Measurements from ENCODE around the gene SVEP1.

DNA sequence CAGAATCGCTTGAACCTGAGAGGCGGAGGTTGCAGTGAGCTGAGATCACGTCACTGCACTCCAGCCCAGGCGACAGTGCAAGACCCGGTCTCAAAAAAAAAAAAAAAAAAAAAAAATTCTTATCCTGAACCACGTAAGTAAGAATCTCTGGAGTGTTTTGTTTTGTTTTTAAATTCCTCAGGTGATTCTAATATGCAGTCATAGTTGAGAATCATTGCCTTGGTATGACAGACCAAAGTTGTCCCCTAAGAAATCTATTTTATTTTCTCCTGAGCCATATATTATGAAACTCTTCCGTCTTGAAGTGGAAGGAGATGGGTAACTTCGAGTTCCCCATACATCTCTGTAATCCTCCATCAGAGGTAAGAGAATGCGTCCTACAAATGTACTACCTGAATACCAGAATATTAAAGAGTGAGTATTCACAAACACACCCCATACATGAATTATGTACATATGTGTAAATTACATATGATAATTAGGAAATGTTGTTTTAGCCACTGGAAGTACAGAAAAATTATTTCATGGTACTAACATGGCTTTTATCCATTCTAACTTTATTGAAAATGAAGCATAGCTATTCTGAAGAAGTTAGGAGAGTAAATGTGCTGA is 26.7 kb upstream of the SVEP1 start:
- TF ChIP-seq TAF1 (IDR thresholded peaks at IDR 0.05; ENCODE audit: borderline replicate concordance, low read depth, low read length) (no peak), MEF2A (IDR thresholded peaks at IDR 0.05; ENCODE audit: borderline replicate concordance, low read depth) (no peak), GABPA (IDR thresholded peaks at IDR 0.05; ENCODE audit: low read depth) (no peak)
- TF ChIP-seq, protein P1, sequence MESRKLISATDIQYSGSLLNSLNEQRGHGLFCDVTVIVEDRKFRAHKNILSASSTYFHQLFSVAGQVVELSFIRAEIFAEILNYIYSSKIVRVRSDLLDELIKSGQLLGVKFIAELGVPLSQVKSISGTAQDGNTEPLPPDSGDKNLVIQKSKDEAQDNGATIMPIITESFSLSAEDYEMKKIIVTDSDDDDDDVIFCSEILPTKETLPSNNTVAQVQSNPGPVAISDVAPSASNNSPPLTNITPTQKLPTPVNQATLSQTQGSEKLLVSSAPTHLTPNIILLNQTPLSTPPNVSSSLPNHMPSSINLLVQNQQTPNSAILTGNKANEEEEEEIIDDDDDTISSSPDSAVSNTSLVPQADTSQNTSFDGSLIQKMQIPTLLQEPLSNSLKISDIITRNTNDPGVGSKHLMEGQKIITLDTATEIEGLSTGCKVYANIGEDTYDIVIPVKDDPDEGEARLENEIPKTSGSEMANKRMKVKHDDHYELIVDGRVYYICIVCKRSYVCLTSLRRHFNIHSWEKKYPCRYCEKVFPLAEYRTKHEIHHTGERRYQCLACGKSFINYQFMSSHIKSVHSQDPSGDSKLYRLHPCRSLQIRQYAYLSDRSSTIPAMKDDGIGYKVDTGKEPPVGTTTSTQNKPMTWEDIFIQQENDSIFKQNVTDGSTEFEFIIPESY (IDR thresholded peaks at IDR 0.05; ENCODE audit: borderline replicate concordance, low read depth) = no peak
- TF ChIP-seq, protein P2, sequence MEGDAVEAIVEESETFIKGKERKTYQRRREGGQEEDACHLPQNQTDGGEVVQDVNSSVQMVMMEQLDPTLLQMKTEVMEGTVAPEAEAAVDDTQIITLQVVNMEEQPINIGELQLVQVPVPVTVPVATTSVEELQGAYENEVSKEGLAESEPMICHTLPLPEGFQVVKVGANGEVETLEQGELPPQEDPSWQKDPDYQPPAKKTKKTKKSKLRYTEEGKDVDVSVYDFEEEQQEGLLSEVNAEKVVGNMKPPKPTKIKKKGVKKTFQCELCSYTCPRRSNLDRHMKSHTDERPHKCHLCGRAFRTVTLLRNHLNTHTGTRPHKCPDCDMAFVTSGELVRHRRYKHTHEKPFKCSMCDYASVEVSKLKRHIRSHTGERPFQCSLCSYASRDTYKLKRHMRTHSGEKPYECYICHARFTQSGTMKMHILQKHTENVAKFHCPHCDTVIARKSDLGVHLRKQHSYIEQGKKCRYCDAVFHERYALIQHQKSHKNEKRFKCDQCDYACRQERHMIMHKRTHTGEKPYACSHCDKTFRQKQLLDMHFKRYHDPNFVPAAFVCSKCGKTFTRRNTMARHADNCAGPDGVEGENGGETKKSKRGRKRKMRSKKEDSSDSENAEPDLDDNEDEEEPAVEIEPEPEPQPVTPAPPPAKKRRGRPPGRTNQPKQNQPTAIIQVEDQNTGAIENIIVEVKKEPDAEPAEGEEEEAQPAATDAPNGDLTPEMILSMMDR (IDR thresholded peaks at IDR 0.05) = no peak
- TF ChIP-seq, protein P3, sequence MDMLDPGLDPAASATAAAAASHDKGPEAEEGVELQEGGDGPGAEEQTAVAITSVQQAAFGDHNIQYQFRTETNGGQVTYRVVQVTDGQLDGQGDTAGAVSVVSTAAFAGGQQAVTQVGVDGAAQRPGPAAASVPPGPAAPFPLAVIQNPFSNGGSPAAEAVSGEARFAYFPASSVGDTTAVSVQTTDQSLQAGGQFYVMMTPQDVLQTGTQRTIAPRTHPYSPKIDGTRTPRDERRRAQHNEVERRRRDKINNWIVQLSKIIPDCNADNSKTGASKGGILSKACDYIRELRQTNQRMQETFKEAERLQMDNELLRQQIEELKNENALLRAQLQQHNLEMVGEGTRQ (IDR thresholded peaks at IDR 0.05; ENCODE audit: borderline replicate concordance, low read depth, low read length) = no peak
- TF ChIP-seq, protein P4, sequence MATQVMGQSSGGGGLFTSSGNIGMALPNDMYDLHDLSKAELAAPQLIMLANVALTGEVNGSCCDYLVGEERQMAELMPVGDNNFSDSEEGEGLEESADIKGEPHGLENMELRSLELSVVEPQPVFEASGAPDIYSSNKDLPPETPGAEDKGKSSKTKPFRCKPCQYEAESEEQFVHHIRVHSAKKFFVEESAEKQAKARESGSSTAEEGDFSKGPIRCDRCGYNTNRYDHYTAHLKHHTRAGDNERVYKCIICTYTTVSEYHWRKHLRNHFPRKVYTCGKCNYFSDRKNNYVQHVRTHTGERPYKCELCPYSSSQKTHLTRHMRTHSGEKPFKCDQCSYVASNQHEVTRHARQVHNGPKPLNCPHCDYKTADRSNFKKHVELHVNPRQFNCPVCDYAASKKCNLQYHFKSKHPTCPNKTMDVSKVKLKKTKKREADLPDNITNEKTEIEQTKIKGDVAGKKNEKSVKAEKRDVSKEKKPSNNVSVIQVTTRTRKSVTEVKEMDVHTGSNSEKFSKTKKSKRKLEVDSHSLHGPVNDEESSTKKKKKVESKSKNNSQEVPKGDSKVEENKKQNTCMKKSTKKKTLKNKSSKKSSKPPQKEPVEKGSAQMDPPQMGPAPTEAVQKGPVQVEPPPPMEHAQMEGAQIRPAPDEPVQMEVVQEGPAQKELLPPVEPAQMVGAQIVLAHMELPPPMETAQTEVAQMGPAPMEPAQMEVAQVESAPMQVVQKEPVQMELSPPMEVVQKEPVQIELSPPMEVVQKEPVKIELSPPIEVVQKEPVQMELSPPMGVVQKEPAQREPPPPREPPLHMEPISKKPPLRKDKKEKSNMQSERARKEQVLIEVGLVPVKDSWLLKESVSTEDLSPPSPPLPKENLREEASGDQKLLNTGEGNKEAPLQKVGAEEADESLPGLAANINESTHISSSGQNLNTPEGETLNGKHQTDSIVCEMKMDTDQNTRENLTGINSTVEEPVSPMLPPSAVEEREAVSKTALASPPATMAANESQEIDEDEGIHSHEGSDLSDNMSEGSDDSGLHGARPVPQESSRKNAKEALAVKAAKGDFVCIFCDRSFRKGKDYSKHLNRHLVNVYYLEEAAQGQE (IDR thresholded peaks at IDR 0.05; ENCODE audit: low read depth, low read length) = no peak

Data from SK-N-SH (cell line).